ENCODE data around the gene ENDOD1.

Gene ENDOD1

GRCh38 chr11:95076981-95077380 is 12.7 kb upstream of the ENDOD1 start:
- DNase-seq = no peak

- DNase-seq = no peak
Measured at GRCh38 chr11:95078526-95078925, 11.1 kb upstream of the ENDOD1 start.

- DNase-seq = no peak
Measured at GRCh38 chr11:95081010-95081409, 8.6 kb upstream of the ENDOD1 start.

- DNase-seq = no peak
Measured at GRCh38 chr11:95081412-95081811, 8.2 kb upstream of the ENDOD1 start.

- DNase-seq = no peak
Measured at GRCh38 chr11:95082576-95083001, 7.1 kb upstream of the ENDOD1 start.

GRCh38 chr11:95084509-95084908 is 5.1 kb upstream of the ENDOD1 start:
- DNase-seq = no peak

GRCh38 chr11:95085117-95085816 is 4.4 kb upstream of the ENDOD1 start:
- no peak for DNase-seq

- DNase-seq = no peak
Measured at GRCh38 chr11:95086151-95086550, 3.5 kb upstream of the ENDOD1 start.

GRCh38 chr11:95086836-95087570 is 2.6 kb upstream of the ENDOD1 start:
- no peak for DNase-seq

- DNase-seq = no peak
Measured at GRCh38 chr11:95088946-95089619, 563 bp upstream of the ENDOD1 start.

- DNase-seq = no peak
Measured at GRCh38 chr11:95091663-95092180, 2.1 kb downstream of the ENDOD1 start.

GRCh38 chr11:95092549-95093324 is 3.1 kb downstream of the ENDOD1 start:
- DNase-seq = no peak

GRCh38 chr11:95093548-95093947 is 3.9 kb downstream of the ENDOD1 start:
- DNase-seq = no peak

- no peak for DNase-seq
Measured at GRCh38 chr11:95095858-95096587, 6.4 kb downstream of the ENDOD1 start.

- no peak for DNase-seq
Measured at GRCh38 chr11:95097209-95097608, 7.6 kb downstream of the ENDOD1 start.

GRCh38 chr11:95098826-95099225 is 9.2 kb downstream of the ENDOD1 start:
- DNase-seq = no peak

GRCh38 chr11:95100191-95100648 is 10.6 kb downstream of the ENDOD1 start:
- no peak for DNase-seq

GRCh38 chr11:95100856-95101507 is 11.3 kb downstream of the ENDOD1 start:
- DNase-seq = no peak

- no peak for DNase-seq
Measured at GRCh38 chr11:95101935-95102334, 12.3 kb downstream of the ENDOD1 start.

GRCh38 chr11:95102733-95103132 is 13.1 kb downstream of the ENDOD1 start:
- no peak for DNase-seq

- DNase-seq = no peak
Measured at GRCh38 chr11:95103701-95104100, 14.1 kb downstream of the ENDOD1 start.
